Measurements from ENCODE around the gene ANKRD42.
A peak's percentile ranks its signal among the peaks of the same experiment; 100 is the strongest.
"Not testable (repeated sequence)": the region's sequence is repeated elsewhere in the genome, so short reads cannot be mapped to it uniquely, and the experiment has no call there.

ANKRD42 gene

DNA sequence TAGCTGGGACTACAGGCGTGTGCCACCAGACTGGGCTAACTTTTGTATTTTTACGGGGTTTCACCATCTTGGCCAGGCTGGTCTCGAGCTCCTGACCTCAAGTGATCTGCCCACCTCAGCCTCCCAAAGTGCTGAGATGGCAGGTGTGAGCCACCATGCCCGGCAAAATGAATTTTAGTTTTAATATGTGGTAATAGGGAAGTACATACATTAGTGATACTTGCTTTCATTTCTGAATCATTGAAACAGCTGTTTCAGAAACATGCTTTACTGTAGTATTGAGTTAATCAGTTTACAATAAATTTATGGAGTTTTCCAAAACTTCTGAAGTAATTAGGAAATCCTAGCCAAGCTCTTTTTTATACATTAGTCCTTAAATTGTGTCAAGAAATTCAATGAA lies 21.0 kb upstream of the ANKRD42 start:
- no peak for DNase-seq (ENCODE audit: low spot score)

- no peak for DNase-seq (ENCODE audit: low spot score)
These were observed 19.5 kb upstream of the ANKRD42 start for GRCh38 chr11:83174008-83174407.

- no peak for DNase-seq (ENCODE audit: low spot score)
These were observed 17.7 kb upstream of the ANKRD42 start for GRCh38 chr11:83175815-83176214.

DNA sequence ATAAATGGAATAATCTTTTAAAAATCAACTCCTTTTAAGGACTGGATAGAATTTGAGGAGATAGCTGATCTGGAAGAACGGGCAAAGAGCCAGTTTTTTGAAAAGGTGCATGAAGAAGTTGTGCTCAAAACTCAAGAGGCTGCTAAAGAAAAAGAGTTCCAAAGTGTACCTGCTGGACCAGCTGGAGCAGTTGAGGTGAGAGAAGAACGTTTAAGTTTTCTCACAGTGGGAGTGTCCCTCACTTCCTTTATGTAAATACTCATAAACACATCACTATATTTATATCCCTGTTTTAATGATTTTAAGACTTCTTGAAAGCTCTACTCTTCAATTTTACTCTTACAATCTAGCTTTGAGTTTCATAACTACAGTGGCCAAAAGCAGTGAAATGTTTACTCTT lies 11.7 kb upstream of the ANKRD42 start:
- no peak for DNase-seq (ENCODE audit: low spot score)

GRCh38 chr11:83185767-83186166 lies 7.7 kb upstream of the ANKRD42 start:
- no peak for DNase-seq (ENCODE audit: low spot score)

DNA sequence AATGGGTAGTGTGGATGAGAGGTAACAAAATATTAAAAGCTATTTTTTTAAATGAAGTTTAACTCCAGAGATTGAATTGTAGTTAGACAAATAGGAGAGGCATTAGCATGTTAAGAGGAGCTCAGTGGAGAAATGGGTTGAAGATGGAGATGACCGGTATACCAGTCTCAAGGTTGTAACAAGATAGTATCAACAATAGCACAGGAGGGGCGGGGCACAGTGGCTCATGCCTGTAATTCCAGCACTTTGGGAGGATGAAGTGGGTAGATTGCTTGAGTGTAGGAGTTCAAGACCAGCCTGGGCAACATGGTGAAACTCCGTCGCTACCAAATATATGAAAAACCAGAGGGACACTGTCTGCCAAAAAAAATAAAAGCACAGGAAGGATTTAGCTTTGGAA lies 6.0 kb upstream of the ANKRD42 start:
- DNase-seq (ENCODE audit: low spot score), result no peak

DNA sequence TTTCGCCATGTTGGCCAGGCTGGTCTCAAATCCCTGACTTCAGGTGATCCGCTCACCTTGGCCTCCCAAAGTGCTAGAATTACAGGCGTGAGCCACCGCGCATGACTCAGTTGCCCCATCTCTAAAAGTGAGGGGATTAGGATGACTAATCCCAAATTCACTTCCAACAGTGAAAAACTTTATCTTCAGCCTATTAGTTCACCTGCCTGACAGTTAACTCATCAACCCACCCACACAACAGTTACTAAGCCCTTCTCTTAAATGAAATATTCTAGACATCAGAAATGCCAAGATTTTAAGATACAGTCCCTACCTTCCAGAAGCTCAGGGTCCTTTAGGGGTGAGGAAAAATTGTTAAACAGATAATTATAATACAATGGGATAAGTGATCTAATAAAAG lies 2.0 kb upstream of the ANKRD42 start:
- no peak for DNase-seq (ENCODE audit: low spot score)

DNA sequence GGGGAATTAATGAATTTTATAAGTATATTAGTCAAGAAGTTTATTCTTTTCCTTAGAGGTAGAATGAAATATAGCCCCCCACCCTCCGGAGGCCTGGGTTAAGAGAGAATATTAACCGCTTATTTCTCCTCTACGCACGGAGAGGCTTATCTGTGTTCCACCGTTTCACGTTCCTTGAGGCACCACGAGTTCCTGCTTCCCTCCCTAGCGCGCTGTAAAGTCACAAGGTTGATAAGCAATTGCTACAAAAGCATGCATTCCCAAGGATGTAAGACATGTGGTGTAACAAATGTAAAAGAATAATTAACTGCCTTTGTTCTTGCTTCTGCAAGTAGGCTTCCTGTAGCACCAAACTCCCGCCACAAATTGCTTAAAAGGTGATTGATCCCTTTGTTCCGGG lies 1.5 kb upstream of the ANKRD42 start:
- no peak for DNase-seq (ENCODE audit: low spot score)

DNA sequence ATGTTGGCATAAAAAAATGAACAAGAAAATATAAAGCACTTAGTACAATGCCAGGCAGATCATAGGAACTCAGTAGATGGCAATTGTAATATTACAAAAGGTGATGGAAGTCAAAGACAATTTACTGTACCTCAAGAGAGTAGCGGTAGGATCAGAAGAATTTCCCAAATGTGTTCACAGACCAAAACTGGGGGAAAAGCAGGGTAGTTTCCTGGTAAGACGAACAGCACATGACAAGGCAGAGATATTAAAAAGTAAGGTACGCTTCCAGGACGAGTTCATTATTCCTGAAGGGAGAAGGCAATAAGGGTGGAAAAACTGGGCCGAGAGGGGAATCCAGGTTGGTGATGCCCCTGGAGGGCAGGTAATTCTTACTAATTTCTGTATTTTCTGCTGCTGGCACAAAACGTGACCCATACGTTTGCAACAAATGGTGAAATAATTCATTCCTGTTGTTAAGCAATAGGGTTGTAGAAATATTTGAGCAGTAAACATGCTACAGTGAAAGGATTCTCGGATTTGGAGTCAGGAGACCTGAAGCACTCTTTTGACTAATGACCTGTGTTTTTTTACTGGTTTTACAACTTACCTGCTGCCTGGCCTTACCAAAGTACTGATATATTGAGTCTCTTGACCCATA lies 786 bp upstream of the ANKRD42 start:
- DNase-seq (ENCODE audit: low spot score), result no peak

DNA sequence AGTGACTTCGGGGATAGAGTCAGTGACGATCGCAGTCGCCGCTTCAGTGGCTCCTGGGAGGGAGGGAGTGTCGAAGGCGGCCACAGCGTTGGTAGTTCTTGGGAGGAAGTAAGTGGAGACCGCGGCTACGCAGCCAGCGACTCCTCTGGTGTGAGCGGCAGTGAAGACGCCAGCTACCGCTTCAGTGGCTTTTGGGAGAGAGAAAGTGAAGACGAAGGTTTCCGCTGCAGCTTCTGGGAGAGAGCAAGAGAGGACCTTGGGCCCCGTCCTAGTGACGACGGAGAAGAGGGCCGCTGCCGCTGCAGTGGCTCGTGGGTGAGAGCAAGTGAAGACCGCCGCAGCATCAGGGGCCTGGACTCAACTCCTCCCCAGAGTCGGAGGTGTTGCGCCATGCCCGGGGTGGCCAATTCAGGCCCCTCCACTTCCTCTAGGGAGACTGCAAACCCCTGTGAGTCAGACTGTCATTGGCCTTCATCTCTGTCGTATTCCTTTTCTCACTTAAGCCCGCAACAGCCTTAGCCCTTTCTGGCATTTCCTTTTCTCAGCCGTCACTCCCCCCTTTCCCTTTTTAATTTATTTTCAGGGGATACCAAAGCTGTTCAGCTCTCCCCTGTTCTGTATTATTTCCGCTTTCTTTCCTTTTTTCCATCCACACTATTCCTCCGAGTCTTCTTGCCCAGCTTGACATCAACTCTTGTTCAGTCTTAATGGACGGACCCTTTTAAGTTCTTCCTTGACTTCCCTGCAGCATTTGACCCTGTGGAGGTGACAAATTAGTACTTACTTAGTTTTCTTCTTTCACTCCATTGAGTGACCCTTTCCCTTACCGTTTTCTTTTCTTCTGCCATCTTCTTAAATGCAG lies 1.0 kb downstream of the ANKRD42 start:
- DNase-seq (ENCODE audit: low spot score), result peak; percentile 69

- DNase-seq (ENCODE audit: low spot score), result peak; percentile 6
These were observed 1.6 kb downstream of the ANKRD42 start for GRCh38 chr11:83195143-83195466.

GRCh38 chr11:83195649-83196048 lies 2.1 kb downstream of the ANKRD42 start:
- no peak for DNase-seq (ENCODE audit: low spot score)

DNA sequence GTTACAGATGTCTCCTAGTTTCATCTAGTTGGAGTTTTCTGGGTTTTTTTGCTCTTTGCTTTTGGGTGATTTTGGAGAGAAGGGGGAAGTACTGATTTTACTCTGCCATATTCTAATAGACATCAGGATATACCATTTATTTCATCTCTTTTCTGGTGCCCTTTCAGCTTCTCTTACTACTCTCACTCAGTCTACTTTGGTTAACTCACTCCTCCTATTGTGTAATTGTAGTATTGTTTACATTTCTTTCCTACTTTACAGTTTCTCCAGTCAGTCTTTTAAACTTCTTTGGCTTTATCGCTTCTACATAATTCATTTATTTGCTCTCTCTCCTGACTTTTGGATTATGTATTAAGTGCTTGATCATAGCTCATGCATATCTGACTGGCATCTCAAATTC lies 6.5 kb downstream of the ANKRD42 start:
- no peak for DNase-seq (ENCODE audit: low spot score)

GRCh38 chr11:83205608-83206185 lies 12.2 kb downstream of the ANKRD42 start:
- no peak for DNase-seq (ENCODE audit: low spot score)

DNA sequence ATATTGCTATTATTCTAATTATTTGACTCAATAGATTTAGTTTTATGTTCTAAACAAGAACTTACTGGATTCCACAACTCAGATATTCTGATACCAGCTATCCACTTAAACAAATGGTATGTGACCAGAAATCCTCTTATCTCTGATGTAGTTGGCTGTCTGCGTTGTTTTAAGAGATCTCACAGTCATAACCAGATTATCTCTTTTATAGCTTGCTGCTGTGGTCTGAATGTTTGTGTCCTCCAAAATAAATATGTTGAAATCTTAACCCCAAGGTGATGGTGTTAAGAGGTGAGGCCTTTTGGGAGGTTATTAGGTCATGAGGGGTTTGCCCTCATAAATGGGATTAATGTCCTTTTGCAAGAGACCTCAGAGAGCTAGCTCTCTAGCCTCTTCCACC lies 12.7 kb downstream of the ANKRD42 start:
- no peak for DNase-seq (ENCODE audit: low spot score)

GRCh38 chr11:83206771-83207382 lies 13.4 kb downstream of the ANKRD42 start:
- not testable (repeated sequence) for DNase-seq (ENCODE audit: low spot score)

DNA sequence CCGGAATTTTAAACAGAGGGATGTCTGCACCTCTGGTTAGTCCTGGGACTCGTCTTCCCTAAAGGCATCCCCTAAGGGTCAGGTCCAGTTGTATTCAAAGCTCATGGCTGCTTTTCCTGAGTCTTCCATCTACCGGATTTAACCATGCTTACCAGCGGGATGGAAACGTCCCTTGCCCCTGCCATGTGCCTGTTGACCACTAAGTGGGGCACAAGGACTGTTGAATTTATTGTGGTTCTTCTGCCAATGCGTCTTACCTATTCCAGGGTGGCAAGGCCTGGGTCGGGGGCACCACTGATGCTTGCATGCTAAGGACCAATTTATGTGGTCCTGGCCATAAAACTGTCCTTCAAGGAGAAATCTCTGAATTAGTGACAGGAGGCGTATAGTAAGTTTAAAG lies 25.6 kb downstream of the ANKRD42 start:
- DNase-seq (ENCODE audit: low spot score), result no peak

- DNase-seq (ENCODE audit: low spot score), result no peak
These were observed 26.7 kb downstream of the ANKRD42 start for GRCh38 chr11:83220260-83220659.

DNA sequence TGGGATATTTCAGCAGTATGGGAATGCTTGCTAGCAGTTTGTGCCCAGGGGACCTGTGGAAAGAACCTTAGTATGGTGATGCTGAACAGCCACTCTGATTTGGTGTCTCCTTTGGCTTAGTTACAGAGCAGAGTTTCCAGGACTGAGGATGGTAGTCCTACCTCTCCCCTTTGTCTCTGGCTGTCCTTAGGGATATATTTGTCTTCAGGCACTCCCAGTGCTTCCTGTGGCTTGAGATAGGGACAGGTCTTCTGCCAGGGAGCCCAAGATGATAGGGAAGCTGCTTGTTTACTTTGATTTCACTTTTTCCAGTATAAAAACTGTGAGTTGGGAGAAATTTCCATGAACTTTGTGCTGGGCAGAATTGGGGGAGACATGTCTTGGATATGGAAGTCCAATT lies 28.2 kb downstream of the ANKRD42 start:
- no peak for DNase-seq (ENCODE audit: low spot score)

GRCh38 chr11:83222499-83222898 lies 29.0 kb downstream of the ANKRD42 start:
- DNase-seq (ENCODE audit: low spot score), result no peak

DNA sequence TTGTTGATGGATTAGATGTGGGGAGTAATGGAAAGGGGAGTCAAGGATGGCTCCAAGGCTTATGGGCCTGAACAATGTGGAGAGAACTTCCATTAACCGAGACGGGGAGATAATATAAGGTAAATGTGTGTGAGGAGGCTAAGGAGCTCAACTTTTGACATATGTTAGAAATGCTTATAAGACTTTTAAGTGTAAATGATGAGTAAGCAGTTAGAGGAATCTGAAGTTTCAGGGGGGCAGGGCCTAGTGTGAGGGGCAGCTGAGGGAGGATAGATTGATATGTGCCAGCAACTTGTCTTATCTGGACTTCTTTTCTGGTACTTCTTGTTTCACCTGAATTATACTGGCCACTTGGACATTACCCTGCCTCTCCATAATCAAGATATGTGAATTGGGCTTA lies 29.9 kb downstream of the ANKRD42 start:
- no peak for DNase-seq (ENCODE audit: low spot score)

DNA sequence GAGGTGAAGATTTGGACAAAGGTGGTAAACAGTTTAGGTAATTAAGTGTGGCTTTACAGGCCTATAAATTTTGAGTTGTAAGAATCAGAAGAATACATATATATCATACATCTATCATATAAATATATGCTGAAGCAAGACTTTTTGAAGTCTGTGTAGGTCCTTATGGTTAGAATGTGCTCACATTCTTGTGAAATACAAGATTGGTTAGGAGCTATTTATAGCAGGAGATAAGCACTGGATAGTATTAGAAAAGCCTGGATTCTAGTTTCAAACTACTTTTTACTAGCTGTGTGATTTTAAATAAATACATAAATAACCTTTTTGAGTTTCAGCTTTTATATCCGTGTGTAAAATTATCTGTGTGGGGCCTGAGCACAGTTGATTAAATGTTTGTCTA lies 42.3 kb downstream of the ANKRD42 start:
- no peak for DNase-seq (ENCODE audit: low spot score)

- DNase-seq (ENCODE audit: low spot score), result no peak
These were observed 44.6 kb downstream of the ANKRD42 start for GRCh38 chr11:83238111-83238510.

Measured in germinal center (tissue), 1 donor.